Activated T-helper 1 cell treated with anti-CD3 and anti-CD28 coated beads, Interleukin-12 subunit alpha, Interleukin-12 subunit beta, Interleukin-2, Interleukin-4 antibody, amounts not matched to agents 30 ng/mL and 10 ng/mL and 1 ng/mL, durations not matched to agents 14 hours and 24 hours and 36 hours (primary cell): ENCODE results near the gene SRRT. TPM values are rescaled to one million over a fixed set of nuclear protein-coding genes. Genes with fewer than 3 reads are reported as not detected.

ENCODE experiments used
- DNase-seq: peaks from one replicate; pipeline ENCODE4 v3.0.0; 2021; ENCODE audit warnings: low spot score
- H3K27ac Mint-ChIP-seq: one replicate; pipeline ENCODE4 v1.8.0; 2021; ENCODE audit warnings: mild to moderate bottlenecking, mixed read lengths
- H3K27me3 Mint-ChIP-seq: one replicate; pipeline ENCODE4 v1.8.0; 2022; ENCODE audit warnings: mild to moderate bottlenecking, moderate library complexity, mixed read lengths; ENCODE audit not compliant: insufficient read depth
- H3K36me3 Mint-ChIP-seq: one replicate; pipeline ENCODE4 v1.8.0; 2021; ENCODE audit warnings: low read depth, mixed read lengths
- H3K4me1 Mint-ChIP-seq: one replicate; pipeline ENCODE4 v1.8.0; 2021; ENCODE audit warnings: low read depth, mixed read lengths
- H3K4me3 Mint-ChIP-seq: one replicate; pipeline ENCODE4 v1.8.0; 2021; ENCODE audit warnings: mild to moderate bottlenecking, moderate library complexity, mixed read lengths
- H3K9me3 Mint-ChIP-seq: one replicate; pipeline ENCODE4 v1.8.0; 2021; ENCODE audit warnings: mixed read lengths
- intact Hi-C: fragments of 100-400 bp; cut with micrococcal nuclease; formaldehyde crosslinking; loops from one replicate; pipeline ENCODE4 v1.15.1; 2024
- total RNA-seq: library from RNA; stranded (reverse); gene quantifications from 2 replicates; pipeline ENCODE4 v1.2.3, GENCODE V29; 2022

SRRT gene
- total RNA-seq, 1 donor from 2014 or later = 306 TPM

DNA sequence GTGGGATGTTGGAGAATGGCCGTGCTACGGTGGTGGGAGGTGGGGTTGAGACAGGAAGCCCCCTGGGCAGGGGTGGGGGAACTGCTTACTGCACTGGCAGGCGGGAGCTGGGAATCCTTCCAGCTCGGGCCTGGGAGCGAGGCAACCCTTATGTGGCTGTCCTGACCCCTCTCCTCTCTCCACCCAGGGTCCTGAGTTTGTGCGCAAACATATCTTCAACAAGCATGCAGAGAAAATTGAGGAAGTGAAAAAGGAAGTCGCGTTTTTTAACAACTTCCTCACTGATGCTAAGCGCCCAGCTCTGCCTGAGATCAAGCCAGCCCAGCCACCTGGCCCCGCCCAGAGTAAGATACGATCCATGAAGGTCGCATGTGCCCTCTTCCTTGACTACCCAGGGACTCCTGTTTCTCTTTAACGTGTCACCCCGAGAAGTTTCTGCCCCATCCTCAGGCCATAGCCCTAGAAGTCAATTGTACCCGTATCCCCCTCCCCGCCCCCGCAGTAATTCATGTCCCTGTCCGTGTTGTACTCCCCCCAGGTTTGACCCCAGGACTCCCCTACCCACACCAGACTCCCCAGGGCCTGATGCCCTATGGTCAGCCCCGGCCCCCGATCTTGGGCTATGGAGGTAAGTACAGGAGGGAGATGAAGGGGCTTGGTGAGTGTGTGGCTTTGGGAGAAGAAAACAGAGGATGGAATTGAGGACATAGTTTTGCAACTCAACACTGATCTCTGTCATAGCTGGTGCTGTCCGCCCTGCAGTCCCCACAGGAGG, 12.8 kb downstream of the SRRT start:
- Mint-ChIP-seq H3K27ac (peak overlapping the region; percentile 91), H3K4me1 (peaks cover 47% of the 10 kb centered on the region), H3K27me3 (peaks cover 15% of the 10 kb centered on the region), H3K36me3 (peaks cover 55% of the 10 kb centered on the region), H3K4me3 (peak overlapping the region; percentile 84), H3K9me3 (no peaks in the 10 kb centered on the region)
- intact Hi-C loops = loop anchor here (2.0 kb wide), 1 partner anchor 277 kb away; the partner anchor contains the start of gene VGF
- peak; percentile 53 for DNase-seq

DNA sequence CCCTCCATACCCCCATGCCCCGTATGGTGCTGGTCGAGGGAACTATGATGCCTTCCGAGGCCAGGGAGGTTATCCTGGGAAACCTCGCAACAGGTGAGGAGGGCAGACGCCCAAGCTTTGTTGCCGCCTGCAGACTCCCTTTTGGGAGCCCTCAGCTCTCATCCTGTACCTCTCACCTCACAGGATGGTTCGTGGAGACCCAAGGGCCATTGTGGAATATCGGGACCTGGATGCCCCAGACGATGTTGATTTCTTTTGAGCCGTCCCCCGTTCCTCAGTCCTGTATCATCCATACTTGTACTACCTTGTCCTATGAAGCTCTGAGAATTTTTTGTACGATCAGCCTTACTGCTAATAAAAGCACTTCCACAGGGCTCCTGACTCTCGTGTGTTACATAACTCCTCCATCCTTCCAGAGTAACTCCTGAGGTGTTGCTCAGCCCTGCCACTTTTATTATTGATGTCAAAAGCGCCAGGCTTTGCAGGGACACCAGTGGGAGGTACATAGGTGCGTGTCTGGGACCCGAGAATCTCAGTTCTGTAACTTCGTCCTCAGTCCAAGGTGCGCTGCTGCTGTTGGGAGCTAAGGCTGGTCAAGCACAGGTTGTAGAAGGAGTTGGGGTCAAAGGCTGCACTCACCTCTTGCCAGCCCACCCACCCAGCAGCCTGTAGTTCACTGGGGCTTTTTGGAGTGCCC, 13.5 kb downstream of the SRRT start:
- intact Hi-C loops = loop anchor here (2.0 kb wide), 1 partner anchor 276 kb away; the partner anchor contains the start of gene VGF
- Mint-ChIP-seq H3K36me3 (peaks cover 50% of the 10 kb centered on the region), H3K4me3 (peak overlapping the region; percentile 84), H3K4me1 (peaks cover 42% of the 10 kb centered on the region), H3K27ac (peak overlapping the region; percentile 91), H3K27me3 (peaks cover 19% of the 10 kb centered on the region), H3K9me3 (no peaks in the 10 kb centered on the region)
- no peak for DNase-seq

DNA sequence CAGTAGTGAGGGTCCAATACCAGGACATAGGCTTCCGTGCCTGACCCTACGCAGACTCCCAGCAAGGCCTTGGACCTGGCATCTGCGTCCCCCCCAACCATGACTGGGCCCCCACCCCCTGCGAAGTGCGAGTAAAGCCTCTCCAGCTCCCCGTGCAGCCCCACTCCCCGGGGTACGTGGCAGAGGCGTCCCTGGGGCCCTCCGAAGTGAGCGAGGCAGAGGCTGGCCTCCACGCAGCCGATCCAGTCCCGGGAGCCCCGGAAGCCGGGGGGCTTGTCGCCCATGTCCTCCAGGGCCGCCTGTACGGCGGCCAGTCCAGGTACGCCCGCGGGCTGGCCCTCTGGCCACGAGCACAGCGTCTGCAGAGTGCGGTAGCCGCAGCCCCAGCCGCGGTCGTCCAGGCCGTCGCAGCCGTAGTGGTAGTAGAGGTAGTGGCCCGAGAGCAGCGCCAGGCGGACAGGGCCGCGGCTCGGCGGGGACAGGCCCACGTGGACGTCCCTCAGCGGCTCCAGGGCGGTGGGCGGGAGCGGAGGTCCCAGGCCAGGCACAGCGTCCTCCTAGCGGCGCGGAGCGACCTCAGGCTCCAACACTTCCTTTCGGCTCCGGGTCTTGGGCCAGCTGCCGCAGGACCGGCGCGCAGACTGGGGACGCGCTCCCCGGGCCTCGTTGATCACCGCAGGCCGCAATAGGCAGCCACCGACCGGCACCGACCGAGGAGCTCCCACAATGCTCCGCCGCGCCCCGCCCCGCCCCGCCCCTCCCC, 14.3 kb downstream of the SRRT start, which contains the start of gene UFSP1:
UFSP1 (minus strand) TSS at position 728 of the 763 bp plus-strand sequence; CDS start at position 284, 444 bp downstream.
- H3K9me3 Mint-ChIP-seq = no peaks in the 10 kb centered on the region

DNA sequence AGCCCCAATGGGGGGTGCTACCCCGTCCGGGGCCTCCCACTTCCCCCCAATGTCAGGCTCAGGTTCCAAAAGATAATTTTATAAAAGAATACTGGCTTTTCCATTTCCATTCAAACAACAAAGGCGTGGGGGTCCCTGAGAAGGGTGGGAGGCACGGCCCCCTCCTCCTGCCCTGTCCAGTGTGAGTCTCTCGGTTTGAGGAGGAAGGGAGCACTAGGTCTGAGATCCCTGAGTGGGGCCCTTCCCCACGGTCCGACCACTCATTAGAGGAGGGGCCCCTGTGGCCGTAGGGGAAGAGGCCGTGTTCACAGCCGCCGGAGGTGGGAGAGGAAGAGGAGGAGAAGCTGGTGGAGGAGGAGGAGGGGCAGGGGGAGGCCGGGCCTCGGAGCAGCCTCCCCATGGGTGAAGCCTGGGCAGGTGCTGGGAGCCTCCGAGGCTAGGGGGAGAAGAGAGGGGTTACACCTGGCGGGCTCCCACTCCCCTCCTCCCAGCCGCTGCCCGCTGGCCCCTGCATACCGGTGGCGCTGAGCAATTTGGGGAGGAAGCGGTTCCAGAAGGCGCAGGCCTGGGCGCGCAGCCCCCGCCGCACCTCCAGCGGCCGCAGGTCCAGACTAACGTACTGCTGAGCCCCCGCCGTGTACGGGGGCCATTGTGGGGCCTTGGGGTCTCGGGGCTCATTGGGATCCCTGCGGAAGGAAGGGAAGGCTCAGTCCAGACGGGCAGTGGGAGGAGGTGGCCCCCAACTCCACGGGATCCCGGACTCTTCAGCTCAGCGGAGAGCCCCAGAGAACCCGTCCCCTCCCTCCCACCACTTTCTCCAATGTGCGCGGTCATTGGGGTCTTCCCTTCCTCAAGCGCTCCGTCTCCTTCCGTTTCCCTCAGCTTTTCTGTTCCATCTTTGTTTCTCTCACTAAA, 16.0 kb downstream of the SRRT start:
- DNase-seq = no peak
- peaks cover 41% of the 10 kb centered on the region for H3K4me1 Mint-ChIP-seq
- peak overlapping the region; percentile 67 for H3K27ac Mint-ChIP-seq
- H3K9me3 Mint-ChIP-seq = no peaks in the 10 kb centered on the region
- peaks cover 27% of the 10 kb centered on the region for H3K36me3 Mint-ChIP-seq
- intact Hi-C loops = loop anchor here (10.0 kb wide), 1 partner anchor 394 kb away; no protein-coding TSS in a partner anchor
- peaks cover 24% of the 10 kb centered on the region for H3K27me3 Mint-ChIP-seq
- peak overlapping the region; percentile 82 for H3K4me3 Mint-ChIP-seq

More for the DNA sequence above, 14.3 kb downstream of the SRRT start, which contains the start of gene UFSP1:
- Mint-ChIP-seq H3K27me3 (peaks cover 21% of the 10 kb centered on the region), H3K4me3 (peak within 1 kb of the TSS; percentile 84), H3K4me1 (peaks cover 42% of the 10 kb centered on the region), H3K27ac (peak within 1 kb of the TSS; percentile 91), H3K36me3 (peaks cover 43% of the 10 kb centered on the region)
- intact Hi-C loops = loop anchor here (1.0 to 2.0 kb wide), 7 partner anchors 8 to 461 kb away; partner anchors contain the start of genes SLC12A9, SRRT, VGF and ZCWPW1
- DNase-seq = no peak

DNA sequence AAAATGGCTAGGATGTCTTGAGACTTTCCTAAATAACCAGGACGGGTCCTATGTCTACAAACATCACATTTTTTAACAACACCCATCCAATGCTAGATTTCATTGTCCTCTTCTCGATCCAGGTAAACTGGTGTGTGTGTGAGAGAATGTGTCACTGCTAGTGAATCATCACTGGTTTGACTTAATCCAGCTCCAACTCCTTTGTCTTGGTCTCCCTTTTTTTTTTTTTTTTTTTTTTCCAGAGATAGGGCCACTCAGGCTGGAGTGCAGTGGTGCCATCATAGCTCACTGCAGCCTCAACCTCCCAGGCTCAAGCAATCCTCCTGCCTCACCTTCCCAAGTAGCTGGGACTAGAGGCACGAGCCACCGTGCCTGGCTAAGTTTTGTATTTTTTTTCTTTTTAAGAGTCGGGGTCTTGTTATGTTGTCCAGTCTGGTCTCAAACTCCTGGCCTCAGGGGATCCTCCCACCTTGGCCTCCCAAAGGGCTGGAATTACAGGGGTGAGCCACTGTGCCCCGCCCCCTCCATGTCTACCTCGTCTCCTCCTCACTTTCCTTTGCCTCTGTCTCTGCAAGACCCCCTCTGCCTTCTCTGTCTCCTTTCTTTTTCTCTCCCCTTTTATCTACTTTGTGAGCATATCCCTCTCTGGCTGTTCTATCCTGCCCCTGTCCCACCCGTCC, 16.8 kb downstream of the SRRT start:
- DNase-seq = no peak
- Mint-ChIP-seq H3K36me3 (peaks cover 21% of the 10 kb centered on the region), H3K27ac (no peak overlapping the region), H3K4me3 (peak overlapping the region; percentile 79), H3K4me1 (peaks cover 40% of the 10 kb centered on the region), H3K27me3 (peaks cover 30% of the 10 kb centered on the region), H3K9me3 (no peaks in the 10 kb centered on the region)
- intact Hi-C loops = loop anchor here (10.0 kb wide), 1 partner anchor 393 kb away; no protein-coding TSS in a partner anchor

DNA sequence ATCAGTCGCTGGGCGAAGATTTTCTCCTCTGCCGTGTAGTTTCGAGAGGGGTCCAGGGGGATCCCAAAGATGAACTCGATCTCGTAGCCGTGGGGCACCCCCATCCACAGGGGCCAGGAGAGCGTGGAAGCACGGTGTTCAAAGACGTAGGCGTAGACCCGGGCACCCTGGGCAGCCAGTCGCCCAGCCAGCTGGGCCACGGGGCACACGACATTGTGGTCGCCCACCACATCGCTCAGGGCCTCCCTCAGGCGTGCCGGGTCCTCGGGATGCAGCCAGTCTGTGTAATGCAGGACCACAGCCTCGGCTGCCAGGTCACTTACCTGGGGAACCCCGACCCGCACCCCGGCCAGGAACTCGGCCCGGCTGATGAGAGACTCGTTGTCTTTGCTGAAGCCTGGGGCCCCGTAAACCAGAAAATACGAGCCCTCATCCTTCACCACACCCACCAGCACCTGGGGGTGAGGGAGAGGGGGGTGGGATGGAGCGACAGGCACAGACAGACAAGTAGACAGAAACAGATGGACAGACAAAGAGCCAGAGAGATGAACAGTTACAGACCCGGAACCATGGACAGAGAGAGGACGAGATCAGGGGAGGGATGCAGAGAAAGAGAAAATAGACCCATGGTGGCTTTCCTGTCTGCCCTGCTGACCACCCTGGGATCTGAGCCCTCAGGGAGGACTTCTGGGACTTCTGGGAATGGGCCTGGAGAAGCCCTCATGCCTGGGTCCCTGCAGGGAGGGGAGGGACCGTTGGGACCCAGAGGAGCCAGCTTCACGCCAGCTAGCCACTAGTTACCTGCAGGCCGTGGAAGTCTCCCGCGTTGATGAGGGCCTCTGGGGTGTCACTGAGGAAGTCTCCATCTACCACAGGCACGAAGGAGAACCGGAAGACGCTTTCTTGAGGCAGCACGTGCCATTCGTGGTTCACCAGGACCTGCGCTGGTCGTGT, 17.7 kb downstream of the SRRT start:
- Mint-ChIP-seq H3K36me3 (peaks cover 13% of the 10 kb centered on the region), H3K27ac (no peak overlapping the region), H3K27me3 (peaks cover 35% of the 10 kb centered on the region), H3K4me1 (peaks cover 31% of the 10 kb centered on the region), H3K4me3 (peak overlapping the region; percentile 25), H3K9me3 (no peaks in the 10 kb centered on the region)
- DNase-seq = no peak
- intact Hi-C loops = loop anchor here (10.0 kb wide), 1 partner anchor 392 kb away; no protein-coding TSS in a partner anchor

DNA sequence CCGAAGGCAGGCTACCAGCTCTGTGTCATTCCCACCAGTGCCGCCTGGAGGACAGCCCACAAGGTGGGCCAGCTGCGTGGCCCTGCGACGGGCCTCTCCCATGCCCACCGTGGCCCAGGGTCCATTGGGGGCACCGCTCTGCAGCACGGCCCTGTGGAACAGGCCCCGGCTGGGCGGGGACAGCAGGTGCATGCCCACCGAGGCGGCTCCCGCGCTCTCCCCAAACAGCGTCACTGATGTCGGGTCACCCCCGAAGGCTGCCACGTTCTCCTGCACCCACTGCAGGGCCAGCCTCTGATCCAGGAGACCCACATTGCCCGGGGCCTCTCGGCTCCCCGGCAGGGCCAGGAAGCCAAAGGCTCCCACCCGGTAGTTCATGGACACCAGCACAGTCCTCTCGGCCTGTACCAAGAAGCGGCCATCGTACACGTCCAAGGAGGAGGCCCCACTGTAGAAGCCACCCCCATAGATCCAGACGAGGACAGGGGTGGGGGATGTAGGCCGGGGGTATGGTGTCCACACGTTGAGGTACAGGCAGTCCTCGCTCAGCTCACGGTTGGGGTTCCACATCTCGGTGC, 18.5 kb downstream of the SRRT start:
- Mint-ChIP-seq H3K27me3 (peaks cover 43% of the 10 kb centered on the region), H3K9me3 (no peaks in the 10 kb centered on the region), H3K27ac (no peak overlapping the region), H3K4me3 (no peak overlapping the region), H3K36me3 (peaks cover 5% of the 10 kb centered on the region), H3K4me1 (peaks cover 23% of the 10 kb centered on the region)
- intact Hi-C loops = loop anchor here (10.0 kb wide), 1 partner anchor 391 kb away; no protein-coding TSS in a partner anchor
- no peak for DNase-seq

DNA sequence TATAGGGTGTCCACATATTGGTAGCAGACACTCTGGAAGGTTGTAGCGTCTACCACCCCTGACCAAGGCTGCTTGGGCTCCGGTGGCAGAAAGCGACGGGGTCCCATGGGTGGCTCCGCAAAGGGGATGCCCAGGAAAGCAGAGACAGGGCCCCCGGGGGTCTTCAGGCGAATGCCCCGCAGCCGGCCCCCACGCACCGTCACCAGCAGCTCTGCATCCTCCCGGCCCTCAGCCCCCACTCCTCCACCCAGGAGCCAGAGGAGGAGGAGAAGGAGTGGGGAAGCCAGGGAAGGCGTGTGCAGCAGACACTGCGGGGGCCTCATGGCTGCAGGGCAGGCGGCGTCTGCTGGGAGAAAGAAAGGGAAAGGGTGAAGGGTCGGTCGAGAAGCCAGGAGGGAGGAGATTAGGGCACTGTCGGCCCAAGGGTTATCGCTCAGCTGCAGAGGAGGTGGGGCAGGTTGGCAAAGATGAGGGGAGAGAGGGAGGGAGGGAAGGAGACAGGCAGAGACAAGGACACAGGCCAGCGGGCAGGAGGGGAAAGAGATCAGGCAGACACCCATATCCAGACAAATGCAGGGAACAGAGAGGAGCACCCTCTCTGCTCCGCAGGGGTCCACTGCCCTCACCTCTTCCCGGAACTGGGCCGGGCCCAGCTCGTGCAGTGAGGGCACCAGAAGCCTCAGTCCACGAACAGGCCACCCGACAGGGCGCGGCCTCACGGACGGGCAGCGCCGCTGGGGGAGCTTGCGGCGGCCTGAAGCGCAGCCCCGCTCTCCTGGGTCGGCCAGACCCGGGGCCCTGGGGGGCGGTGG, 19.2 kb downstream of the SRRT start:
- intact Hi-C loops = loop anchor here (10.0 kb wide), 1 partner anchor 391 kb away; no protein-coding TSS in a partner anchor
- H3K4me1 Mint-ChIP-seq = peaks cover 19% of the 10 kb centered on the region
- no peaks in the 10 kb centered on the region for H3K9me3 Mint-ChIP-seq
- H3K27ac Mint-ChIP-seq = no peak overlapping the region
- DNase-seq = no peak
- peaks cover 3% of the 10 kb centered on the region for H3K36me3 Mint-ChIP-seq
- H3K4me3 Mint-ChIP-seq = peak overlapping the region; percentile 45
- H3K27me3 Mint-ChIP-seq = peaks cover 49% of the 10 kb centered on the region

DNA sequence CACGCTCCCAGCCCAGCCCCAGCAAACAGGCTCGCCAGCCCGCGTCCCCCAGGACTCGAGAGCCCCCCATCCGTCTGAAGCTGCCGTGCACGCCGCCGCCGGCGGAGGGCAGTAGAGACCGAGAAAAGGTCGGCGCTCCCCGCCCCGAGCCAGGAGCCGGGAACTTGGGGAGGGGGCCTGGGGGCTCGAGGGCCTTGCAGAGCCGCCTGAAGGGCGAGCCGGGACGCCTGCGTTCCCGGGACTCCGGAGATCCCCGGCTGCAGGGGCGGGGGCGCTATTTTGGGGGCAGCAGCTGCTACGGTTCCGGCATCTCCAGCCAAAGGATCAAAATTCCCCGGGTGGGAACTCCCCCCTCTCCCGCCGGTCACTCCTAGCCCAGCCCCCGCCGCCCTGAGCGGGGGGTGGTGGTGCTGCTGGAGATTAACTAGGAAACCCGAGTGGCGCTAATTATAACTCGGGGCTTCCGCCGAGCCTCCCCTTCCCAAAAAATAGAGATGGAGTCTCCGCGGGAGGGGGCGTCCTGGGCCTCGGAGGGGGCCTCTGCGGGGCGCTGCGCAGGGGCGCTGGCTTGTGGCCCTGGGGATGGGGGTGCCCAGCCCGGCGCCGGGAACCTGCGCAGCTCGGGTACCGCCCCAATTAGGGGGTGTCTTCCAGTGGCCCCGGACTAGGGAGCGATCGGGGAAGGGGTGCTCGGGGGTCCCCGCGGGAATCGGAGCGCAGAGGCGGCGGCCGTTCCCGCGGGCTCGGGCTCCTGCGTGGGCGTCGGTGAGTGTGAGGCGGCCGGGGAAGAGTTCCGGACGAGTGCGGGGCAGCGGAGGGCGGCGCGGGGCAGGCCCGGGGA, 20.2 kb downstream of the SRRT start:
- no peak overlapping the region for H3K27ac Mint-ChIP-seq
- H3K27me3 Mint-ChIP-seq = peaks cover 55% of the 10 kb centered on the region
- no peak for DNase-seq
- no peak overlapping the region for H3K4me3 Mint-ChIP-seq
- peaks cover 3% of the 10 kb centered on the region for H3K36me3 Mint-ChIP-seq
- H3K4me1 Mint-ChIP-seq = peaks cover 18% of the 10 kb centered on the region
- no peaks in the 10 kb centered on the region for H3K9me3 Mint-ChIP-seq
- intact Hi-C loops = loop anchor here (5.0 to 10.0 kb wide), 3 partner anchors 72 to 390 kb away; partner anchors contain the start of gene MUC12
